AG04449 (cell line): Measurements from ENCODE around the gene LDLRAD3.

ENCODE experiments used
- CTCF ChIA-PET: fragments of 350-600 bp; formaldehyde crosslinking; extraction: SDS; loops from one replicate; lab custom pipeline; 2021; ENCODE audit warnings: antibody characterized with exemption; lab: Yijun Ruan, JAX
- POLR2A ChIA-PET: fragments of 400-600, 350-600 bp; formaldehyde crosslinking; extraction: SDS; loops from one replicate; lab custom pipeline; 2020; ENCODE audit warnings: antibody characterized with exemption, inconsistent platforms; lab: Yijun Ruan, JAX
- DNase-seq: peaks from one replicate; pipeline ENCODE4 v3.0.0-alpha.2; 2010; ENCODE audit warnings: low read depth, low spot score
- H3K4me3 ChIP-seq: 2 replicates; pipeline ENCODE4 v1.5.1; 2011; ENCODE audit warnings: low read depth, mild to moderate bottlenecking, control low read depth, low read length
- CTCF ChIP-seq: IDR thresholded peaks from one replicate; pipeline ENCODE4 v1.5.1; 2011; ENCODE audit warnings: mild to moderate bottlenecking, moderate library complexity, low read length, control low read depth, inconsistent platforms; ENCODE audit not compliant: insufficient read depth; ENCODE audit errors: missing control alignments

Gene LDLRAD3

GRCh38 chr11:36222831-36223635 is 279.2 kb downstream of the LDLRAD3 start:
- TF ChIP-seq CTCF: no peak
- no peak for DNase-seq
- POLR2A ChIA-PET: no interaction called here
- no peak overlapping the region for H3K4me3 ChIP-seq
- CTCF ChIA-PET: interaction anchor here (0.9 to 1.4 kb wide), 3 partner anchors 39 to 401 kb away, joined by 3 read pairs; no protein-coding TSS in a partner anchor

GRCh38 chr11:36224209-36224882 is 280.5 kb downstream of the LDLRAD3 start:
- TF ChIP-seq CTCF: no peak
- POLR2A ChIA-PET: no interaction called here
- CTCF ChIA-PET: interaction anchor here (0.8 to 1.4 kb wide), 2 partner anchors 37 to 402 kb away, joined by 3 read pairs; no protein-coding TSS in a partner anchor
- H3K4me3 ChIP-seq: no peak overlapping the region
- no peak for DNase-seq

GRCh38 chr11:36227044-36227443 is 283.2 kb downstream of the LDLRAD3 start:
- CTCF ChIA-PET: no interaction called here
- no peak overlapping the region for H3K4me3 ChIP-seq
- no peak for DNase-seq
- TF ChIP-seq CTCF: no peak
- POLR2A ChIA-PET: no interaction called here

- POLR2A ChIA-PET: no interaction called here
- CTCF ChIA-PET: no interaction called here
Measured at GRCh38 chr11:36228689-36229088, 284.8 kb downstream of the LDLRAD3 start.

GRCh38 chr11:36229091-36229705 is 285.3 kb downstream of the LDLRAD3 start:
- DNase-seq: no peak
- no peak overlapping the region for H3K4me3 ChIP-seq
- CTCF ChIA-PET: no interaction called here
- TF ChIP-seq CTCF: no peak
- POLR2A ChIA-PET: no interaction called here

More at GRCh38 chr11:36228689-36229088, 284.8 kb downstream of the LDLRAD3 start:
- no peak overlapping the region for H3K4me3 ChIP-seq
- TF ChIP-seq CTCF: no peak
- DNase-seq: no peak
